Measurements from ENCODE around the gene PLB1.

GRCh38 chr2:28516430-28516829, 20.6 kb downstream of the PLB1 start:
- TF ChIP-seq CTCF (IDR thresholded peaks at IDR 0.05) (no peak), EZH2 (IDR thresholded peaks at IDR 0.05; ENCODE audit: borderline replicate concordance, insufficient read depth, low read depth, low read length, poor library complexity, severe bottlenecking) (no peak)
